Liver (tissue), 9 donors: ENCODE data around the gene TFF2. TPM values are rescaled to one million over a fixed set of nuclear protein-coding genes. Genes with fewer than 3 reads are reported as not detected.

Experiments used
- DNase-seq: peaks from one replicate; pipeline ENCODE4 v3.0.0-alpha.2; 2017; ENCODE audit warnings: low spot score
- H3K27ac ChIP-seq, 2 donors: one replicate each; pipeline ENCODE4 v1.7.0; 2013; ENCODE audit warnings: inconsistent platforms in 2 of 2, low read length in 2 of 2, control low read depth in 1 of 2, low read depth in 1 of 2, mild to moderate bottlenecking in 1 of 2
- H3K27me3 ChIP-seq, 4 donors: one replicate each; pipeline versions ENCODE4 v1.6.1 to v1.7.0; 2013; ENCODE audit warnings: low read length in 3 of 4, inconsistent platforms in 1 of 4, mild to moderate bottlenecking in 1 of 4, moderate library complexity in 1 of 4; ENCODE audit not compliant: control insufficient read depth in 4 of 4, insufficient read depth in 4 of 4
- H3K36me3 ChIP-seq, 4 donors: one replicate each; pipeline versions ENCODE4 v1.6.1 to v1.7.0; 2013; ENCODE audit warnings: low read length in 3 of 4, mild to moderate bottlenecking in 3 of 4, low read depth in 1 of 4, moderate library complexity in 1 of 4; ENCODE audit not compliant: control insufficient read depth in 4 of 4, insufficient read depth in 3 of 4
- H3K4me1 ChIP-seq, 4 donors: one replicate each; pipeline versions ENCODE4 v1.6.1 to v1.7.0; 2013; ENCODE audit warnings: low read length in 3 of 4, mild to moderate bottlenecking in 3 of 4, moderate library complexity in 1 of 4; ENCODE audit not compliant: control insufficient read depth in 4 of 4, insufficient read depth in 4 of 4
- H3K4me3 ChIP-seq, 3 donors: one replicate each; pipeline versions ENCODE4 v1.6.1 to v1.7.0; 2013; ENCODE audit warnings: low read length in 3 of 3, control low read depth in 1 of 3, low read depth in 1 of 3, mild to moderate bottlenecking in 1 of 3
- H3K9ac ChIP-seq, 2 donors: one replicate each; pipeline ENCODE4 v1.7.0; 2013; ENCODE audit warnings: low read length in 2 of 2, mild to moderate bottlenecking in 2 of 2, moderate library complexity in 2 of 2, control low read depth in 1 of 2, low read depth in 1 of 2
- H3K9me3 ChIP-seq, 4 donors: one replicate each; pipeline versions ENCODE4 v1.6.1 to v1.7.0; 2013; ENCODE audit warnings: low read length in 3 of 4; ENCODE audit not compliant: control insufficient read depth in 4 of 4
- CTCF ChIP-seq: fragments of 150-350 bp; IDR thresholded peaks from 2 replicates; pipeline ENCODE4 v1.5.1; 2017; ENCODE audit warnings: improper control_type of control experiment, low read depth, low read length; ENCODE audit not compliant: missing input control
- EGR1 ChIP-seq, 2 donors: IDR thresholded peaks; 2 replicates each; pipeline ENCODE4 v1.6.1; 2016 to 2018; ENCODE audit warnings: antibody characterized with exemption in 2 of 2, low read depth in 2 of 2
- GABPA ChIP-seq, 2 donors: IDR thresholded peaks in 1 of 2; conservative IDR thresholded peaks in 1 of 2; 2 replicates each; pipeline ENCODE4 v1.6.1; 2016; ENCODE audit warnings: antibody characterized with exemption in 2 of 2, mild to moderate bottlenecking in 1 of 2, moderate library complexity in 1 of 2
- HNF4A ChIP-seq, 2 donors: conservative IDR thresholded peaks; 2 replicates each; pipeline ENCODE4 v1.6.1; 2016; ENCODE audit warnings: antibody characterized with exemption in 2 of 2, mild to moderate bottlenecking in 2 of 2
- HNF4G ChIP-seq: IDR thresholded peaks from 2 replicates; pipeline ENCODE4 v1.6.1; 2016; ENCODE audit warnings: antibody characterized with exemption
- JUND ChIP-seq, 2 donors: IDR thresholded peaks; 2 replicates each; pipeline ENCODE4 v1.6.1; 2016; ENCODE audit warnings: antibody characterized with exemption in 2 of 2
- NR2F2 ChIP-seq: IDR thresholded peaks from 2 replicates; pipeline ENCODE4 v1.6.1; 2016; ENCODE audit warnings: antibody characterized with exemption
- RXRA ChIP-seq, 2 donors: IDR thresholded peaks; 2 replicates each; pipeline ENCODE4 v1.6.1; 2017 to 2018; ENCODE audit warnings: antibody characterized with exemption in 2 of 2, mild to moderate bottlenecking in 1 of 2
- SP1 ChIP-seq: IDR thresholded peaks from 2 replicates; pipeline ENCODE4 v1.6.1; 2018; ENCODE audit warnings: antibody characterized with exemption, mild to moderate bottlenecking
- YY1 ChIP-seq: IDR thresholded peaks from 2 replicates; pipeline ENCODE4 v1.6.1; 2016; ENCODE audit warnings: antibody characterized with exemption, mild to moderate bottlenecking
- WGBS: extraction: QIAGEN DNeasy Blood & Tissue Kit; methylation state at CpG from one replicate; pipeline ENCODE4 v1.1.7; 2013; 5-methylcytosine and 5-hydroxymethylcytosine counted together
- polyA plus RNA-seq, 2 donors: library from polyadenylated mRNA; stranded (reverse) in 1 of 2; unstranded in 1 of 2; fragments of 200-250 nt in 1 of 2; fragments of >200 nt in 1 of 2; fragmentation: Nextera tagmentation in 1 of 2; extraction: Ambion mirVana in 1 of 2; gene quantifications; one replicate each; pipeline versions ENCODE4 v1.2.1 to v1.2.3, GENCODE V29; 2013 to 2015
- total RNA-seq, 2 donors: library from RNA; depleted of rRNA; stranded (reverse); fragments of >200 nt; gene quantifications; one replicate each; pipeline ENCODE4 v1.2.3, GENCODE V29; 2014
- TF ChIP-seq, protein P1 (sequence below): IDR thresholded peaks from 2 replicates; pipeline ENCODE4 v1.6.1; 2016; ENCODE audit warnings: antibody characterized with exemption
- TF ChIP-seq, protein P2 (sequence below): IDR thresholded peaks from 2 replicates; pipeline ENCODE4 v1.6.1; 2016; ENCODE audit warnings: antibody characterized with exemption
- TF ChIP-seq, protein P3 (sequence below): IDR thresholded peaks from 2 replicates; pipeline ENCODE4 v1.6.1; 2016; ENCODE audit warnings: antibody characterized with exemption
- donor health status: healthy.
- donor health status: healthy.
- donor health status: healthy.
- donor health status: healthy.
- donor health status: healthy.

TFF2 gene
- total and polyA plus RNA-seq, 4 donors = 1.0 TPM; not detected in 3

- no peaks in the 10 kb centered on the region for H3K36me3 ChIP-seq
- peaks cover 0 to 2% (median 0%) of the 10 kb centered on the region in 4 donors for H3K4me1 ChIP-seq
- peaks cover 0 to 4% (median under 1%) of the 10 kb centered on the region in 4 donors for H3K27me3 ChIP-seq
- 67% methylated on average over 6 of the region's 6 CpGs for WGBS
- DNase-seq = no peak
- TF ChIP-seq HNF4A (conservative IDR thresholded peaks at IDR 0.05) = no peak
- no peak for TF ChIP-seq HNF4G
- TF ChIP-seq NR2F2 = no peak
- no peak for TF ChIP-seq EGR1 (IDR thresholded peaks at IDR 0.05; ENCODE audit: low read depth in 2 of 2)
- no peak for TF ChIP-seq GABPA (IDR thresholded peaks at IDR 0.05 in 1 of 2, conservative IDR thresholded peaks at IDR 0.05 in 1 of 2)
- TF ChIP-seq, protein P1, sequence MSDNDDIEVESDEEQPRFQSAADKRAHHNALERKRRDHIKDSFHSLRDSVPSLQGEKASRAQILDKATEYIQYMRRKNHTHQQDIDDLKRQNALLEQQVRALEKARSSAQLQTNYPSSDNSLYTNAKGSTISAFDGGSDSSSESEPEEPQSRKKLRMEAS = no peak
- TF ChIP-seq CTCF = no peak
- no peak for TF ChIP-seq SP1
- TF ChIP-seq RXRA (IDR thresholded peaks at IDR 0.05) = no peak
- TF ChIP-seq, protein P2, sequence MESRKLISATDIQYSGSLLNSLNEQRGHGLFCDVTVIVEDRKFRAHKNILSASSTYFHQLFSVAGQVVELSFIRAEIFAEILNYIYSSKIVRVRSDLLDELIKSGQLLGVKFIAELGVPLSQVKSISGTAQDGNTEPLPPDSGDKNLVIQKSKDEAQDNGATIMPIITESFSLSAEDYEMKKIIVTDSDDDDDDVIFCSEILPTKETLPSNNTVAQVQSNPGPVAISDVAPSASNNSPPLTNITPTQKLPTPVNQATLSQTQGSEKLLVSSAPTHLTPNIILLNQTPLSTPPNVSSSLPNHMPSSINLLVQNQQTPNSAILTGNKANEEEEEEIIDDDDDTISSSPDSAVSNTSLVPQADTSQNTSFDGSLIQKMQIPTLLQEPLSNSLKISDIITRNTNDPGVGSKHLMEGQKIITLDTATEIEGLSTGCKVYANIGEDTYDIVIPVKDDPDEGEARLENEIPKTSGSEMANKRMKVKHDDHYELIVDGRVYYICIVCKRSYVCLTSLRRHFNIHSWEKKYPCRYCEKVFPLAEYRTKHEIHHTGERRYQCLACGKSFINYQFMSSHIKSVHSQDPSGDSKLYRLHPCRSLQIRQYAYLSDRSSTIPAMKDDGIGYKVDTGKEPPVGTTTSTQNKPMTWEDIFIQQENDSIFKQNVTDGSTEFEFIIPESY = no peak
- H3K9ac ChIP-seq = no peak overlapping the region
- no peak overlapping the region for H3K4me3 ChIP-seq
- no peaks in the 10 kb centered on the region for H3K9me3 ChIP-seq
- H3K27ac ChIP-seq = no peak overlapping the region
Observed at GRCh38 chr21:42314616-42315295, 36.0 kb downstream of the TFF2 start.

GRCh38 chr21:42313501-42313969, 37.3 kb downstream of the TFF2 start:
- H3K4me1 ChIP-seq = peaks cover 0 to 2% (median 0%) of the 10 kb centered on the region in 4 donors
- no peak for TF ChIP-seq EGR1 (IDR thresholded peaks at IDR 0.05; ENCODE audit: low read depth in 2 of 2)
- TF ChIP-seq, protein P3, sequence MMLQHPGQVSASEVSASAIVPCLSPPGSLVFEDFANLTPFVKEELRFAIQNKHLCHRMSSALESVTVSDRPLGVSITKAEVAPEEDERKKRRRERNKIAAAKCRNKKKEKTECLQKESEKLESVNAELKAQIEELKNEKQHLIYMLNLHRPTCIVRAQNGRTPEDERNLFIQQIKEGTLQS = no peak
- TF ChIP-seq, protein P1 = no peak
- TF ChIP-seq NR2F2 = no peak
- TF ChIP-seq CTCF = no peak
- TF ChIP-seq JUND (IDR thresholded peaks at IDR 0.05) = no peak
- TF ChIP-seq HNF4G = no peak
- no peak for TF ChIP-seq YY1
- WGBS = 44% methylated on average over 13 of the region's 13 CpGs
- no peaks in the 10 kb centered on the region for H3K9me3 ChIP-seq
- no peaks in the 10 kb centered on the region for H3K36me3 ChIP-seq
- H3K4me3 ChIP-seq = no peak overlapping the region
- peaks cover 0 to 4% (median under 1%) of the 10 kb centered on the region in 4 donors for H3K27me3 ChIP-seq
- DNase-seq = no peak
- H3K27ac ChIP-seq = no peak overlapping the region
- no peak overlapping the region for H3K9ac ChIP-seq
